Activated gamma-delta T cell (primary cell): Measurements from ENCODE around the gene TBC1D5.

Experiments used
- DNase-seq: peaks from one replicate; lab custom pipeline; 2025; lab: John Stamatoyannopoulos, UW

Gene TBC1D5

GRCh38 chr3:17469954-17470353 is 272.5 kb downstream of the TBC1D5 start:
- DNase-seq, result no peak

- no peak for DNase-seq
Measured at GRCh38 chr3:17469520-17469919, 272.9 kb downstream of the TBC1D5 start.

GRCh38 chr3:17466028-17466427 is 276.4 kb downstream of the TBC1D5 start:
- DNase-seq, result no peak

- DNase-seq, result no peak
Measured at GRCh38 chr3:17459470-17459993, 282.9 kb downstream of the TBC1D5 start.

- no peak for DNase-seq
Measured at GRCh38 chr3:17456650-17457049, 285.8 kb downstream of the TBC1D5 start.

GRCh38 chr3:17456046-17456445 is 286.4 kb downstream of the TBC1D5 start:
- DNase-seq, result no peak

GRCh38 chr3:17444865-17445264 is 297.6 kb downstream of the TBC1D5 start:
- no peak for DNase-seq

GRCh38 chr3:17443142-17443541 is 299.3 kb downstream of the TBC1D5 start:
- no peak for DNase-seq

GRCh38 chr3:17442332-17443049 is 299.9 kb downstream of the TBC1D5 start:
- no peak for DNase-seq

GRCh38 chr3:17433876-17434275 is 308.6 kb downstream of the TBC1D5 start:
- DNase-seq, result no peak

- no peak for DNase-seq
Measured at GRCh38 chr3:17432236-17432635, 310.2 kb downstream of the TBC1D5 start.

GRCh38 chr3:17431484-17432045 is 310.9 kb downstream of the TBC1D5 start:
- no peak for DNase-seq

- no peak for DNase-seq
Measured at GRCh38 chr3:17431004-17431403, 311.4 kb downstream of the TBC1D5 start.

GRCh38 chr3:17430582-17430981 is 311.8 kb downstream of the TBC1D5 start:
- DNase-seq, result no peak

GRCh38 chr3:17423786-17424536 is 318.5 kb downstream of the TBC1D5 start:
- no peak for DNase-seq

- DNase-seq, result no peak
Measured at GRCh38 chr3:17422636-17423035, 319.8 kb downstream of the TBC1D5 start.

GRCh38 chr3:17420668-17421067 is 321.8 kb downstream of the TBC1D5 start:
- no peak for DNase-seq

GRCh38 chr3:17412950-17413530 is 329.4 kb downstream of the TBC1D5 start:
- DNase-seq, result no peak

- DNase-seq, result no peak
Measured at GRCh38 chr3:17411157-17411877, 331.1 kb downstream of the TBC1D5 start.

GRCh38 chr3:17407576-17407975 is 334.9 kb downstream of the TBC1D5 start:
- no peak for DNase-seq

GRCh38 chr3:17404548-17404947 is 337.9 kb downstream of the TBC1D5 start:
- no peak for DNase-seq

GRCh38 chr3:17402442-17402841 is 340.0 kb downstream of the TBC1D5 start:
- no peak for DNase-seq
